HL-60 (cell line): ENCODE data around the gene PRKCE.

ENCODE experiments used
- DNase-seq, 2 experiments: peaks; one replicate each; pipeline ENCODE4 v3.0.0-alpha.2; 2010 to 2020; ENCODE audit warnings: low read depth in 1 of 2, low spot score in 1 of 2
- H3K27ac ChIP-seq: fragments of 250-450 bp; sonication (Bioruptor Pico); replicated peaks from 2 replicates; pipeline ENCODE4 v1.5.1; 2020; ENCODE audit warnings: mild to moderate bottlenecking, moderate library complexity
- H3K27me3 ChIP-seq: fragments of 250-450 bp; sonication (Bioruptor Pico); 2 replicates; pipeline ENCODE4 v1.5.1; 2021; ENCODE audit warnings: mild to moderate bottlenecking, moderate library complexity; ENCODE audit not compliant: insufficient read depth, poor library complexity, severe bottlenecking
- H3K4me3 ChIP-seq: replicated peaks from 2 replicates; pipeline ENCODE4 v1.5.1; 2011; ENCODE audit warnings: mild to moderate bottlenecking, control low read depth, low read length; ENCODE audit not compliant: insufficient read depth
- GABPA ChIP-seq: IDR thresholded peaks from 2 replicates; pipeline ENCODE4 v1.6.1; 2012; ENCODE audit warnings: low read depth
- POLR2AphosphoS5 ChIP-seq: IDR thresholded peaks from 2 replicates; pipeline ENCODE4 v1.6.1; 2012; ENCODE audit warnings: low read depth
- SPI1 ChIP-seq: IDR thresholded peaks from 2 replicates; pipeline ENCODE4 v1.6.1; 2012; ENCODE audit warnings: low read depth, mild to moderate bottlenecking, borderline replicate concordance
- TF ChIP-seq, protein P1 (sequence below): IDR thresholded peaks from one replicate; pipeline ENCODE4 v1.5.1; 2011; ENCODE audit warnings: low read length, control low read depth, inconsistent platforms; ENCODE audit not compliant: insufficient read depth
- TF ChIP-seq, protein P2 (sequence below): IDR thresholded peaks from 2 replicates; pipeline ENCODE4 v1.6.1; 2012; ENCODE audit warnings: low read depth; ENCODE audit not compliant: insufficient replicate concordance

PRKCE gene

DNA sequence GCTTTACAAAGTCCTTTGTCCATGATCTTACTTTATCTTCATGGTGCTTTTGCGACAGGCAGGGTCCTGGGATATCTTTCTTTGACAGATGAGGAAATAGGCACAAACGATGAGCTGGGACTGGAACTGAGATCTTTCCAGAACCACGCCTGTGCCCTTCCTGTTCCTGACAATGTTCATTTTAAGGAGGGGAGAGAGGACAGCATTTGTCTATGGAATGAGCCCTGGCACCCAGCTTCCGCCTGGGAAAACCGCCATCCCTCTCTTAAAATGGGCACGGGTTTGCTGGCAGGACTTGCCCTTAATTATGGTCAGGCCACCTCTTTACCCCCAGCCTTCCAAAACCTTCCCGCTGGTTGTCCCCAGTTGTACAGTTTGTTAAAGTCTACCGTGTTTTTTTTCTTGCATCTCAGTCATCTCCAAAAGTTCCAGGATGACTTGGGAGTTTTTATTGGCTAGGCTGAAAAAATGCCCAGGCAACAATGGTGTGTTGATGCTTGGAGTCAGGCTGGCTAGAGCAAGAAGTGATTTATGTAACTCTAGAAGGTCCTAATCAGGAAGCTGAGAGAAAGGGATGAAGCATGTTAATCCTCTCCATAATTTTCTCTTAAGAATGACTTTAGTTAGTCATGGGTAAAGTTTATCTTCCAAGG lies 380.8 kb downstream of the PRKCE start:
- H3K4me3 ChIP-seq: no peak overlapping the region

DNA sequence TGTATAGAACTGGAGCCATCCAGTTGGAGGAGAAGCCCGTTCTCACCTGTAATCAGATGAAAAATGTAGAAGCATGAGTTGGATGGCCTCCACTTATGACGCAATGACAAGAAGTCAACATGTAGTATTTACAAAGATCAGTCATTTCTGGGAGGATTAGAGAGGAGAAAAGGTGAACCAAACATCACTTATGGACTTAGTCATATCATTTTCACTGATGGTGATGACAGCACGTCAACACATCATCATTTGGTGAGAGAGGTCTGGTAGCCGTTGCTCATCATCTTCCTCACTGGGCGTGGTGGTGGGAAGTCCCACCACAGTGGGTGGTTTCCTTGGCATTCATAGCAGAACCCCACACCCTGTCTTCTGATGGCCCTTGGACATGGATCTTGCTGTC lies 381.5 kb downstream of the PRKCE start:
- TF ChIP-seq SPI1 (no peak), GABPA (no peak), POLR2AphosphoS5 (no peak)
- TF ChIP-seq, protein P1, sequence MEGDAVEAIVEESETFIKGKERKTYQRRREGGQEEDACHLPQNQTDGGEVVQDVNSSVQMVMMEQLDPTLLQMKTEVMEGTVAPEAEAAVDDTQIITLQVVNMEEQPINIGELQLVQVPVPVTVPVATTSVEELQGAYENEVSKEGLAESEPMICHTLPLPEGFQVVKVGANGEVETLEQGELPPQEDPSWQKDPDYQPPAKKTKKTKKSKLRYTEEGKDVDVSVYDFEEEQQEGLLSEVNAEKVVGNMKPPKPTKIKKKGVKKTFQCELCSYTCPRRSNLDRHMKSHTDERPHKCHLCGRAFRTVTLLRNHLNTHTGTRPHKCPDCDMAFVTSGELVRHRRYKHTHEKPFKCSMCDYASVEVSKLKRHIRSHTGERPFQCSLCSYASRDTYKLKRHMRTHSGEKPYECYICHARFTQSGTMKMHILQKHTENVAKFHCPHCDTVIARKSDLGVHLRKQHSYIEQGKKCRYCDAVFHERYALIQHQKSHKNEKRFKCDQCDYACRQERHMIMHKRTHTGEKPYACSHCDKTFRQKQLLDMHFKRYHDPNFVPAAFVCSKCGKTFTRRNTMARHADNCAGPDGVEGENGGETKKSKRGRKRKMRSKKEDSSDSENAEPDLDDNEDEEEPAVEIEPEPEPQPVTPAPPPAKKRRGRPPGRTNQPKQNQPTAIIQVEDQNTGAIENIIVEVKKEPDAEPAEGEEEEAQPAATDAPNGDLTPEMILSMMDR: no peak
- no peak for DNase-seq
- no peak overlapping the region for H3K27ac ChIP-seq

More for the DNA sequence above, 380.8 kb downstream of the PRKCE start:
- no peaks in the 10 kb centered on the region for H3K27me3 ChIP-seq
- TF ChIP-seq GABPA (no peak), SPI1 (no peak), POLR2AphosphoS5 (no peak)
- TF ChIP-seq, protein P1: no peak
- TF ChIP-seq, protein P2, sequence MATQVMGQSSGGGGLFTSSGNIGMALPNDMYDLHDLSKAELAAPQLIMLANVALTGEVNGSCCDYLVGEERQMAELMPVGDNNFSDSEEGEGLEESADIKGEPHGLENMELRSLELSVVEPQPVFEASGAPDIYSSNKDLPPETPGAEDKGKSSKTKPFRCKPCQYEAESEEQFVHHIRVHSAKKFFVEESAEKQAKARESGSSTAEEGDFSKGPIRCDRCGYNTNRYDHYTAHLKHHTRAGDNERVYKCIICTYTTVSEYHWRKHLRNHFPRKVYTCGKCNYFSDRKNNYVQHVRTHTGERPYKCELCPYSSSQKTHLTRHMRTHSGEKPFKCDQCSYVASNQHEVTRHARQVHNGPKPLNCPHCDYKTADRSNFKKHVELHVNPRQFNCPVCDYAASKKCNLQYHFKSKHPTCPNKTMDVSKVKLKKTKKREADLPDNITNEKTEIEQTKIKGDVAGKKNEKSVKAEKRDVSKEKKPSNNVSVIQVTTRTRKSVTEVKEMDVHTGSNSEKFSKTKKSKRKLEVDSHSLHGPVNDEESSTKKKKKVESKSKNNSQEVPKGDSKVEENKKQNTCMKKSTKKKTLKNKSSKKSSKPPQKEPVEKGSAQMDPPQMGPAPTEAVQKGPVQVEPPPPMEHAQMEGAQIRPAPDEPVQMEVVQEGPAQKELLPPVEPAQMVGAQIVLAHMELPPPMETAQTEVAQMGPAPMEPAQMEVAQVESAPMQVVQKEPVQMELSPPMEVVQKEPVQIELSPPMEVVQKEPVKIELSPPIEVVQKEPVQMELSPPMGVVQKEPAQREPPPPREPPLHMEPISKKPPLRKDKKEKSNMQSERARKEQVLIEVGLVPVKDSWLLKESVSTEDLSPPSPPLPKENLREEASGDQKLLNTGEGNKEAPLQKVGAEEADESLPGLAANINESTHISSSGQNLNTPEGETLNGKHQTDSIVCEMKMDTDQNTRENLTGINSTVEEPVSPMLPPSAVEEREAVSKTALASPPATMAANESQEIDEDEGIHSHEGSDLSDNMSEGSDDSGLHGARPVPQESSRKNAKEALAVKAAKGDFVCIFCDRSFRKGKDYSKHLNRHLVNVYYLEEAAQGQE: no peak
- DNase-seq: no peak
- no peak overlapping the region for H3K27ac ChIP-seq

DNA sequence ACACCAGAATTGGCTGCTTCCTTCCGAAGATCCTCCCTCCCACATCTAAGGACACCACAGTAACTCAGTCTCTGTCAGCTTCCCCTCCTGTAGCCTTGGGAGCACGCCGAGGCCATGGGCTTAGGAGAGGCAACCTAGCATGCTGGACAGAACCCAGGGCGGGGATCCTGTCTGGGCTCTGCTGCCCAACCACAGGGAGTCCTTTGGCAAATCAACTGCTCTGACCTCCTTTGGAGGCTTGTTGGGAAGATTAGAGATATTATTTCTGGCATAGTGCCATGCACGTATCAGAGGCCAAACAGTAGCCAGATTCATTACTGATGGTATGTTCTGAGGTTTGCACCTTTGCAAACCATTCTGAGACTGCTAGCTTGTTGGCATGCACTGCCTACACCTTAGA lies 383.1 kb downstream of the PRKCE start:
- no peak for DNase-seq
- TF ChIP-seq, protein P1: no peak
- no peak for TF ChIP-seq SPI1
- Histone ChIP-seq H3K27ac (no peak overlapping the region), H3K4me3 (no peak overlapping the region), H3K27me3 (no peaks in the 10 kb centered on the region)

More for the DNA sequence above, 381.5 kb downstream of the PRKCE start:
- no peak overlapping the region for H3K4me3 ChIP-seq
- H3K27me3 ChIP-seq: no peaks in the 10 kb centered on the region

DNA sequence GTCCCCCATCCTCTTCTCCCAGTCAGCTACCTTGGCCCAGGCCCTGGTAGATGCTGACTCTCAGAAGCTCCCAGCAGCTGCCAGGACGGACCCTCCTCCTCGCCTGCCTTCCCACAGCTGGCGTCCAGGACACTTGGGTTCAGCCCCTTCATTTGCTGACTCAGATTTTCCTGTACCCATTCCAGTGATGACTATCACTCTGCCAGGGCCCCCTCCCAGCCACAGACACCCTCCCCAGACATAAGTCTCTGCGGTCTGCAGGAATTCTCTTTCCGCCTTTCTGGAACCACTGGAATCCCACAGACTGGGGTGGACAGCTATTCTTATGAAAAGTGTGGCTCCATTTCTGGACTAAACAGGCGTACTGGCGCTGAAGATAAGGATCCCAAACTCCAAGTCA lies 385.5 kb downstream of the PRKCE start:
- Histone ChIP-seq H3K27ac (no peak overlapping the region), H3K27me3 (no peaks in the 10 kb centered on the region), H3K4me3 (no peak overlapping the region)
- DNase-seq: no peak
- TF ChIP-seq SPI1 (no peak), POLR2AphosphoS5 (no peak), GABPA (no peak)
- TF ChIP-seq, protein P2: no peak
- TF ChIP-seq, protein P1: no peak
